Endodermal cell (in vitro differentiated cells): ENCODE data around the gene BNC2. TPM values are rescaled to one million over a fixed set of nuclear protein-coding genes. Genes with fewer than 3 reads are reported as not detected.
A peak's percentile ranks its signal among the peaks of the same experiment; 100 is the strongest.

ENCODE experiments used
- DNase-seq: peaks from one replicate; pipeline ENCODE4 v3.0.0-alpha.2; 2017
- H3K27ac ChIP-seq: 2 replicates; pipeline ENCODE4 v1.5.1; 2013; ENCODE audit warnings: mild to moderate bottlenecking, low read depth, low read length, moderate library complexity
- H3K27me3 ChIP-seq: 2 replicates; pipeline ENCODE4 v1.6.1; 2013; ENCODE audit warnings: mild to moderate bottlenecking, low read length, moderate library complexity; ENCODE audit not compliant: insufficient read depth, control insufficient read depth, poor library complexity, severe bottlenecking
- H3K36me3 ChIP-seq: 2 replicates; pipeline ENCODE4 v1.7.0; 2013; ENCODE audit warnings: mild to moderate bottlenecking, low read length, moderate library complexity; ENCODE audit not compliant: control insufficient read depth, insufficient read depth
- H3K4me1 ChIP-seq: one replicate; pipeline ENCODE4 v1.7.0; 2013; ENCODE audit warnings: low read length; ENCODE audit not compliant: control insufficient read depth, insufficient read depth
- H3K4me3 ChIP-seq: 2 replicates; pipeline ENCODE4 v1.5.1; 2013; ENCODE audit warnings: mild to moderate bottlenecking, low read length, moderate library complexity
- H3K9ac ChIP-seq: 2 replicates; pipeline ENCODE4 v1.6.1; 2013; ENCODE audit warnings: mild to moderate bottlenecking, low read length, moderate library complexity; ENCODE audit not compliant: poor library complexity, severe bottlenecking; ENCODE audit errors: extremely low read depth
- H3K9me3 ChIP-seq: 2 replicates; pipeline ENCODE4 v1.6.1; 2013; ENCODE audit warnings: mild to moderate bottlenecking, low read length, moderate library complexity; ENCODE audit not compliant: control insufficient read depth
- H3K27ac Mint-ChIP-seq: 2 replicates; pipeline ENCODE4 v1.8.0; 2020; ENCODE audit warnings: mixed read lengths
- H3K27me3 Mint-ChIP-seq: 2 replicates; pipeline ENCODE4 v1.8.0; 2021; ENCODE audit warnings: mild to moderate bottlenecking, mixed read lengths; ENCODE audit not compliant: insufficient read depth
- H3K36me3 Mint-ChIP-seq: 2 replicates; pipeline ENCODE4 v1.8.0; 2020; ENCODE audit warnings: low read depth, mixed read lengths
- H3K4me1 Mint-ChIP-seq: 2 replicates; pipeline ENCODE4 v1.8.0; 2020; ENCODE audit warnings: mixed read lengths
- H3K4me3 Mint-ChIP-seq: 2 replicates; pipeline ENCODE4 v1.8.0; 2020; ENCODE audit warnings: mild to moderate bottlenecking, moderate library complexity, mixed read lengths
- H3K9me3 Mint-ChIP-seq: 2 replicates; pipeline ENCODE4 v1.8.0; 2020; ENCODE audit warnings: mild to moderate bottlenecking, mixed read lengths
- CTCF ChIP-seq: fragments of 200-600 bp; sonication (generic); conservative IDR thresholded peaks from 2 replicates; pipeline ENCODE4 v1.5.0; 2021; ENCODE audit warnings: antibody characterized with exemption, mild to moderate bottlenecking
- WGBS, 2 experiments: methylation state at CpG; one replicate each; pipeline versions ENCODE4 v1.1.5 to v1.1.7; 2013; ENCODE audit warnings: missing lambda C conversion rate in 2 of 2, mixed read lengths in 1 of 2; ENCODE audit not compliant: insufficient coverage in 1 of 2, insufficient read length in 1 of 2; 5-methylcytosine and 5-hydroxymethylcytosine counted together
- total RNA-seq, 2 donors: library from RNA; stranded (reverse); fragmentation: NEBNext Ultra II Directional in 1 of 2; extraction: Animal tissue kit (Norgen Biotek cat#: 25700) in 1 of 2; gene quantifications; 2 replicates in 1 of 2; 3 replicates in 1 of 2; pipeline ENCODE4 v1.2.1, GENCODE V29; 2021

BNC2 gene
- total RNA-seq, 2 donors from 2014 or later: 3.0 to 10.5 TPM

GRCh38 chr9:16429671-16430070 is 440.8 kb downstream of the BNC2 start:
- Mint-ChIP-seq H3K4me1 (peaks cover 24% of the 10 kb centered on the region), H3K27me3 (peaks cover 35% of the 10 kb centered on the region), H3K9me3 (no peaks in the 10 kb centered on the region), H3K4me3 (no peak overlapping the region), H3K36me3 (no peaks in the 10 kb centered on the region), H3K27ac (no peak overlapping the region)
- Histone ChIP-seq H3K36me3 (no peaks in the 10 kb centered on the region), H3K4me1 (peaks cover 2% of the 10 kb centered on the region), H3K4me3 (no peak overlapping the region), H3K27me3 (peaks cover 8% of the 10 kb centered on the region), H3K27ac (no peak overlapping the region), H3K9ac (no peak overlapping the region), H3K9me3 (no peaks in the 10 kb centered on the region)
- TF ChIP-seq CTCF: no peak
- DNase-seq: peak; percentile 62
- WGBS, 2 experiments: 38 to 40% methylated on average over 3 to 5 of the region's 5 CpGs

- Histone ChIP-seq H3K27me3 (peaks cover 8% of the 10 kb centered on the region), H3K27ac (no peak overlapping the region), H3K4me1 (peaks cover 2% of the 10 kb centered on the region), H3K9me3 (no peaks in the 10 kb centered on the region), H3K9ac (no peak overlapping the region), H3K4me3 (no peak overlapping the region), H3K36me3 (no peaks in the 10 kb centered on the region)
- Mint-ChIP-seq H3K27me3 (peaks cover 36% of the 10 kb centered on the region), H3K9me3 (no peaks in the 10 kb centered on the region), H3K4me3 (no peak overlapping the region), H3K27ac (no peak overlapping the region), H3K36me3 (no peaks in the 10 kb centered on the region), H3K4me1 (peaks cover 24% of the 10 kb centered on the region)
- no peak for DNase-seq
- TF ChIP-seq CTCF: no peak
- 63 to 90% methylated on average over 1 to 6 of the region's 6 CpGs for WGBS, 2 experiments
Measured at GRCh38 chr9:16427873-16428427, 442.5 kb downstream of the BNC2 start.

- H3K27ac Mint-ChIP-seq: no peak overlapping the region
- H3K4me3 ChIP-seq: no peak overlapping the region
- no peak overlapping the region for H3K4me3 Mint-ChIP-seq
- H3K4me1 ChIP-seq: no peaks in the 10 kb centered on the region
- no peak overlapping the region for H3K9ac ChIP-seq
- H3K4me1 Mint-ChIP-seq: peaks cover 16% of the 10 kb centered on the region
- H3K36me3 Mint-ChIP-seq: no peaks in the 10 kb centered on the region
- peaks cover 8% of the 10 kb centered on the region for H3K27me3 ChIP-seq
- 94% methylated on average over 2 of the region's 2 CpGs; no CpG with 5 or more reads in 1 of the 2 experiments for WGBS, 2 experiments
- H3K27me3 Mint-ChIP-seq: peaks cover 32% of the 10 kb centered on the region
- DNase-seq: no peak
- no peaks in the 10 kb centered on the region for H3K9me3 ChIP-seq
- no peaks in the 10 kb centered on the region for H3K36me3 ChIP-seq
- H3K27ac ChIP-seq: no peak overlapping the region
- no peaks in the 10 kb centered on the region for H3K9me3 Mint-ChIP-seq
- TF ChIP-seq CTCF: no peak
Measured at GRCh38 chr9:16426716-16427115, 443.8 kb downstream of the BNC2 start.
